Measurements from ENCODE around the gene BORCS8. TPM values are rescaled to one million over a fixed set of nuclear protein-coding genes. Genes with fewer than 3 reads are reported as not detected.

Gene BORCS8
- total and polyA plus RNA-seq, 7 experiments from 2014 or later = 21.9 to 48.2 (median 28.1) TPM

- ChIA-PET CTCF (interaction anchor here (0.6 kb wide), 1 partner anchor 18 kb away, joined by 3 read pairs; no protein-coding TSS in a partner anchor), POLR2A (no interaction called here)
- Mint-ChIP-seq H3K27ac (peak within 1 kb of the TSS in 8 of 9 donors; percentile 25 to 70 (median 51)), H3K36me3 (no peaks in the 10 kb centered on the region), H3K27me3 (peaks cover 0 to 5% (median 0%) of the 10 kb centered on the region in 5 donors), H3K4me1 (peaks cover 14 to 20% (median 17%) of the 10 kb centered on the region in 7 donors), H3K9me3 (no peaks in the 10 kb centered on the region), H3K4me3 (peak within 1 kb of the TSS; percentile 2 to 84 (median 71))
- Histone ChIP-seq H3K9me3 (ENCODE audit: control insufficient read depth in 2 of 3, low read length in 3 of 3) (no peaks in the 10 kb centered on the region), H3K27me3 (ENCODE audit: control insufficient read depth in 2 of 2, insufficient read depth in 2 of 2, low read length in 2 of 2) (no peaks in the 10 kb centered on the region), H3K4me3 (ENCODE audit: low read length) (peak within 1 kb of the TSS; percentile 32), H3K36me3 (ENCODE audit: control insufficient read depth in 2 of 3, insufficient read depth in 3 of 3, low read length in 3 of 3) (peaks cover 0 to 3% (median 0%) of the 10 kb centered on the region in 3 experiments), H3K27ac (ENCODE audit: low read depth, low read length) (no peak within 1 kb of the TSS), H3K4me1 (ENCODE audit: control insufficient read depth in 2 of 2, insufficient read depth in 2 of 2, low read length in 2 of 2) (peaks cover 0 to 10% of the 10 kb centered on the region in 2 donors)
- ATAC-seq = peak; percentile 98
- intact Hi-C loops (cut with micrococcal nuclease) = loop anchor here in 1 of 2 donors (5.0 kb wide), 1 partner anchor 33 kb away; the partner anchor contains the start of gene TMEM161A
- DNase-seq = peak; percentile 45 to 84 (median 77)
Measured at GRCh38 chr19:19170053-19170872, 21.7 kb downstream of the BORCS8 start, which contains the start of gene MEF2B. Gene MEF2B (minus strand): TSS chr19:19170263. CDS start chr19:19150735, 19,528 bp downstream.

- H3K36me3 ChIP-seq (ENCODE audit: control insufficient read depth in 2 of 3, insufficient read depth in 3 of 3, low read length in 3 of 3) = peaks cover 0 to 3% (median 0%) of the 10 kb centered on the region in 3 experiments
- CTCF ChIA-PET = interaction anchor here (0.5 to 0.6 kb wide), 2 partner anchors 121 to 233 kb away, joined by 3 read pairs; no protein-coding TSS in a partner anchor
- intact Hi-C loops (cut with micrococcal nuclease) = loop anchor here in 1 of 2 donors (5.0 kb wide), 1 partner anchor 32 kb away; the partner anchor contains the start of gene TMEM161A
- Mint-ChIP-seq H3K4me3 (peak overlapping the region; percentile 2 to 84 (median 71)), H3K27ac (peak overlapping the region in 4 of 9 donors; percentile 25 to 70 (median 49)), H3K27me3 (peaks cover 0 to 5% (median 0%) of the 10 kb centered on the region in 5 donors), H3K9me3 (peaks cover 0 to 1% (median 0%) of the 10 kb centered on the region in 11 donors), H3K4me1 (peaks cover 14 to 20% (median 18%) of the 10 kb centered on the region in 7 donors), H3K36me3 (peaks cover 0 to 3% (median 0%) of the 10 kb centered on the region in 5 donors)
- POLR2A ChIA-PET = interaction anchor here (2.3 kb wide), 1 partner anchor 22 kb away, joined by 5 read pairs; the partner anchor contains the start of genes BORCS8 and RFXANK
- H3K4me3 ChIP-seq (ENCODE audit: low read length) = peak overlapping the region; percentile 32
- peaks cover 0 to 10% of the 10 kb centered on the region in 2 donors for H3K4me1 ChIP-seq (ENCODE audit: control insufficient read depth in 2 of 2, insufficient read depth in 2 of 2, low read length in 2 of 2)
- ATAC-seq (no peak), DNase-seq (no peak)
- no peaks in the 10 kb centered on the region for H3K27me3 ChIP-seq (ENCODE audit: control insufficient read depth in 2 of 2, insufficient read depth in 2 of 2, low read length in 2 of 2)
- H3K9me3 ChIP-seq (ENCODE audit: control insufficient read depth in 2 of 3, low read length in 3 of 3) = no peaks in the 10 kb centered on the region
- H3K27ac ChIP-seq (ENCODE audit: low read depth, low read length) = no peak overlapping the region
Measured at GRCh38 chr19:19169236-19170052, 22.5 kb downstream of the BORCS8 start.

DNA sequence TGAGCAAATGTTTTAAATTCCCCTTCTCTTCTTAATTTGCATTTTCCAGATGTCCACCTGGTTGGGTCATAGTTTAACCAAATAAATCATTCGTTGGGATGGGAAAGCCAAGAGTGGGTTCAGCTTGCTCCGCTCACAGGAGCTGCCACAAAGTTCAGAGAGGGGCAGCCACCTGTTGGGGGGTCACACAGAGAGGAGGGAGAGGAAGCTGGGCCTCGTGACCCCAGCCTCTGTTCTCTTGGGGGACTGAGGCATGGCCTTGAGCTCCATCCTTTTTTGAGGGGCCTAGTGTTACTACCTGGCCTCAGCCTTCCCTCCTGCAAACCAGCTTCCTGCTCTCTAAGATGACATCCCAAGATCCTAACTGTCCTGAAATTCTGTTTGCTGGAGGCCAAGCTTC lies 24.3 kb downstream of the BORCS8 start:
- ATAC-seq (no peak), DNase-seq (no peak)
- H3K4me1 Mint-ChIP-seq = peaks cover 14 to 20% (median 18%) of the 10 kb centered on the region in 7 donors
- peaks cover 0 to 5% (median 0%) of the 10 kb centered on the region in 5 donors for H3K27me3 Mint-ChIP-seq
- no peaks in the 10 kb centered on the region for H3K27me3 ChIP-seq (ENCODE audit: control insufficient read depth in 2 of 2, insufficient read depth in 2 of 2, low read length in 2 of 2)
- H3K9me3 ChIP-seq (ENCODE audit: control insufficient read depth in 2 of 3, low read length in 3 of 3) = no peaks in the 10 kb centered on the region
- CTCF ChIA-PET = interaction anchor here (1.0 kb wide), 1 partner anchor 10 kb away, joined by 3 read pairs; no protein-coding TSS in a partner anchor
- no peak overlapping the region for H3K27ac ChIP-seq (ENCODE audit: low read depth, low read length)
- peaks cover 0 to 3% (median 0%) of the 10 kb centered on the region in 5 donors for H3K36me3 Mint-ChIP-seq
- H3K9me3 Mint-ChIP-seq = peaks cover 0 to 1% (median 0%) of the 10 kb centered on the region in 11 donors
- peaks cover 0 to 3% (median 0%) of the 10 kb centered on the region in 3 experiments for H3K36me3 ChIP-seq (ENCODE audit: control insufficient read depth in 2 of 3, insufficient read depth in 3 of 3, low read length in 3 of 3)
- POLR2A ChIA-PET = interaction anchor here (2.3 kb wide), 1 partner anchor 24 kb away, joined by 5 read pairs; the partner anchor contains the start of genes BORCS8 and RFXANK
- intact Hi-C loops (cut with micrococcal nuclease) = no loop called here
- H3K27ac Mint-ChIP-seq = no peak overlapping the region
- peaks cover 0 to 10% of the 10 kb centered on the region in 2 donors for H3K4me1 ChIP-seq (ENCODE audit: control insufficient read depth in 2 of 2, insufficient read depth in 2 of 2, low read length in 2 of 2)
- H3K4me3 ChIP-seq (ENCODE audit: low read length) = no peak overlapping the region
- no peak overlapping the region for H3K4me3 Mint-ChIP-seq

GRCh38 chr19:19165396-19165795 lies 26.6 kb downstream of the BORCS8 start:
- intact Hi-C loops (cut with micrococcal nuclease) = no loop called here
- Mint-ChIP-seq H3K27me3 (peaks cover 0 to 3% (median 0%) of the 10 kb centered on the region in 5 donors), H3K4me1 (peaks cover 8 to 21% (median 11%) of the 10 kb centered on the region in 7 donors), H3K36me3 (peaks cover 0 to 3% (median 0%) of the 10 kb centered on the region in 5 donors), H3K27ac (no peak overlapping the region), H3K4me3 (no peak overlapping the region), H3K9me3 (peaks cover 0 to 1% (median 0%) of the 10 kb centered on the region in 11 donors)
- Histone ChIP-seq H3K27ac (ENCODE audit: low read depth, low read length) (no peak overlapping the region), H3K36me3 (ENCODE audit: control insufficient read depth in 2 of 3, insufficient read depth in 3 of 3, low read length in 3 of 3) (no peaks in the 10 kb centered on the region), H3K9me3 (ENCODE audit: control insufficient read depth in 2 of 3, low read length in 3 of 3) (no peaks in the 10 kb centered on the region), H3K4me3 (ENCODE audit: low read length) (no peak overlapping the region), H3K4me1 (ENCODE audit: control insufficient read depth in 2 of 2, insufficient read depth in 2 of 2, low read length in 2 of 2) (peaks cover 0 to 8% of the 10 kb centered on the region in 2 donors), H3K27me3 (ENCODE audit: control insufficient read depth in 2 of 2, insufficient read depth in 2 of 2, low read length in 2 of 2) (no peaks in the 10 kb centered on the region)
- DNase-seq (no peak), ATAC-seq (no peak)
- POLR2A ChIA-PET = no interaction called here
- CTCF ChIA-PET = interaction anchor here (0.6 kb wide), 1 partner anchor 326 kb away, joined by 3 read pairs; no protein-coding TSS in a partner anchor

- ATAC-seq (no peak), DNase-seq (no peak)
- no peak overlapping the region for H3K4me3 ChIP-seq (ENCODE audit: low read length)
- intact Hi-C loops (cut with micrococcal nuclease) = no loop called here
- H3K9me3 Mint-ChIP-seq = peaks cover 0 to 1% (median 0%) of the 10 kb centered on the region in 11 donors
- no peaks in the 10 kb centered on the region for H3K27me3 ChIP-seq (ENCODE audit: control insufficient read depth in 2 of 2, insufficient read depth in 2 of 2, low read length in 2 of 2)
- H3K9me3 ChIP-seq (ENCODE audit: control insufficient read depth in 2 of 3, low read length in 3 of 3) = no peaks in the 10 kb centered on the region
- peaks cover 0 to 3% (median 0%) of the 10 kb centered on the region in 3 experiments for H3K36me3 ChIP-seq (ENCODE audit: control insufficient read depth in 2 of 3, insufficient read depth in 3 of 3, low read length in 3 of 3)
- H3K4me3 Mint-ChIP-seq = no peak overlapping the region
- peaks cover 0 to 6% (median 0%) of the 10 kb centered on the region in 5 donors for H3K36me3 Mint-ChIP-seq
- ChIA-PET CTCF (no interaction called here), POLR2A (no interaction called here)
- H3K27ac ChIP-seq (ENCODE audit: low read depth, low read length) = no peak overlapping the region
- no peak overlapping the region for H3K27ac Mint-ChIP-seq
- H3K4me1 Mint-ChIP-seq = peaks cover 0 to 7% (median 2%) of the 10 kb centered on the region in 7 donors
- H3K4me1 ChIP-seq (ENCODE audit: control insufficient read depth in 2 of 2, insufficient read depth in 2 of 2, low read length in 2 of 2) = no peaks in the 10 kb centered on the region
- H3K27me3 Mint-ChIP-seq = no peaks in the 10 kb centered on the region
Measured at GRCh38 chr19:19162495-19162894, 29.5 kb downstream of the BORCS8 start.
